ENCODE measurements around the gene SORCS1. TPM values are rescaled to one million over a fixed set of nuclear protein-coding genes. Genes with fewer than 3 reads are reported as not detected.

The SORCS1 gene
- total RNA-seq, 1 donor from 2014 or later = not detected

GRCh38 chr10:106771154-106771553, 393.4 kb downstream of the SORCS1 start:
- Histone ChIP-seq H3K27me3 (ENCODE audit: control insufficient read depth, insufficient read depth, low read length) (no peaks in the 10 kb centered on the region), H3K4me3 (ENCODE audit: low read depth, low read length) (no peak overlapping the region), H3K36me3 (ENCODE audit: control insufficient read depth, insufficient read depth, low read length) (no peaks in the 10 kb centered on the region)
- DNase-seq (ENCODE audit: low read depth) (no peak), FAIRE-seq (no peak)
- TF ChIP-seq CTCF (IDR thresholded peaks at IDR 0.05; ENCODE audit: insufficient read depth, low read length, severe bottlenecking) = no peak

- no peak overlapping the region for H3K4me3 ChIP-seq (ENCODE audit: low read depth, low read length)
- no peaks in the 10 kb centered on the region for H3K27me3 ChIP-seq (ENCODE audit: control insufficient read depth, insufficient read depth, low read length)
- H3K36me3 ChIP-seq (ENCODE audit: control insufficient read depth, insufficient read depth, low read length) = no peaks in the 10 kb centered on the region
- FAIRE-seq (no peak), DNase-seq (ENCODE audit: low read depth) (no peak)
- no peak for TF ChIP-seq CTCF (IDR thresholded peaks at IDR 0.05; ENCODE audit: insufficient read depth, low read length, severe bottlenecking)
Observed at GRCh38 chr10:106768204-106768603, 396.3 kb downstream of the SORCS1 start.

GRCh38 chr10:106765928-106766327, 398.6 kb downstream of the SORCS1 start:
- H3K27me3 ChIP-seq (ENCODE audit: control insufficient read depth, insufficient read depth, low read length) = no peaks in the 10 kb centered on the region
- FAIRE-seq = no peak
- H3K4me3 ChIP-seq (ENCODE audit: low read depth, low read length) = no peak overlapping the region
- H3K36me3 ChIP-seq (ENCODE audit: control insufficient read depth, insufficient read depth, low read length) = no peaks in the 10 kb centered on the region
- no peak for DNase-seq (ENCODE audit: low read depth)
- TF ChIP-seq CTCF (IDR thresholded peaks at IDR 0.05; ENCODE audit: insufficient read depth, low read length, severe bottlenecking) = no peak

GRCh38 chr10:106765241-106765754, 399.2 kb downstream of the SORCS1 start:
- DNase-seq (ENCODE audit: low read depth) (no peak), FAIRE-seq (no peak)
- TF ChIP-seq CTCF (IDR thresholded peaks at IDR 0.05; ENCODE audit: insufficient read depth, low read length, severe bottlenecking) = no peak
- Histone ChIP-seq H3K36me3 (ENCODE audit: control insufficient read depth, insufficient read depth, low read length) (no peaks in the 10 kb centered on the region), H3K27me3 (ENCODE audit: control insufficient read depth, insufficient read depth, low read length) (no peaks in the 10 kb centered on the region), H3K4me3 (ENCODE audit: low read depth, low read length) (no peak overlapping the region)

- Histone ChIP-seq H3K4me3 (ENCODE audit: low read depth, low read length) (no peak overlapping the region), H3K36me3 (ENCODE audit: control insufficient read depth, insufficient read depth, low read length) (no peaks in the 10 kb centered on the region), H3K27me3 (ENCODE audit: control insufficient read depth, insufficient read depth, low read length) (no peaks in the 10 kb centered on the region)
- no peak for TF ChIP-seq CTCF (IDR thresholded peaks at IDR 0.05; ENCODE audit: insufficient read depth, low read length, severe bottlenecking)
- DNase-seq (ENCODE audit: low read depth) = no peak
- no peak for FAIRE-seq
Observed at GRCh38 chr10:106764360-106764759, 400.1 kb downstream of the SORCS1 start.

GRCh38 chr10:106761906-106762305, 402.6 kb downstream of the SORCS1 start:
- H3K36me3 ChIP-seq (ENCODE audit: control insufficient read depth, insufficient read depth, low read length) = no peaks in the 10 kb centered on the region
- H3K27me3 ChIP-seq (ENCODE audit: control insufficient read depth, insufficient read depth, low read length) = no peaks in the 10 kb centered on the region
- TF ChIP-seq CTCF (IDR thresholded peaks at IDR 0.05; ENCODE audit: insufficient read depth, low read length, severe bottlenecking) = no peak
- no peak for FAIRE-seq
- no peak overlapping the region for H3K4me3 ChIP-seq (ENCODE audit: low read depth, low read length)
- no peak for DNase-seq (ENCODE audit: low read depth)
